ENCODE measurements around the gene WNK4. TPM values are rescaled to one million over a fixed set of nuclear protein-coding genes. Genes with fewer than 3 reads are reported as not detected.

Gene WNK4
- total RNA-seq, 1 experiment from 2014 or later = 11.9 TPM

GRCh38 chr17:42821176-42821575 is 40.8 kb downstream of the WNK4 start:
- BruUV-seq (replicated peaks) = no TSS peak
- intact Hi-C loops (cut with micrococcal nuclease; ENCODE audit: unreplicated experiment) = loop anchor here (5.0 kb wide), 2 partner anchors 99 to 244 kb away; partner anchors contain the start of gene PSMC3IP
- Histone ChIP-seq H3K9me3 (ENCODE audit: insufficient read depth, low read depth) (no peaks in the 10 kb centered on the region), H3K4me3 (no peak overlapping the region), H3K27me3 (ENCODE audit: insufficient read depth, low read depth) (no peaks in the 10 kb centered on the region), H3K36me3 (ENCODE audit: low read depth) (peaks cover 27% of the 10 kb centered on the region), H3K4me2 (no peak overlapping the region), H3F3A (ENCODE audit: insufficient read depth, low read depth) (peaks cover 10% of the 10 kb centered on the region), H3K9me2 (ENCODE audit: insufficient read depth) (no peaks in the 10 kb centered on the region), H3K4me1 (replicated peaks; ENCODE audit: insufficient read depth) (peaks cover 10% of the 10 kb centered on the region), H3K79me2 (ENCODE audit: low read depth) (peaks cover 16% of the 10 kb centered on the region), H2AFZ (no peak overlapping the region), H3K27ac (no peak overlapping the region), H4K20me1 (ENCODE audit: insufficient read depth) (no peaks in the 10 kb centered on the region)
- TF ChIP-seq CTCF (conservative IDR thresholded peaks at IDR 0.05) (no peak), EZH2 (IDR thresholded peaks at IDR 0.05; ENCODE audit: low read depth) (no peak)
- CTCF ChIA-PET = no interaction called here
- POLR2A ChIA-PET (ENCODE audit: unreplicated experiment) = no interaction called here
- no peak for DNase-seq

- CTCF ChIA-PET = no interaction called here
- BruUV-seq (replicated peaks) = no TSS peak
Measured at GRCh38 chr17:42827472-42827871, 47.1 kb downstream of the WNK4 start.

GRCh38 chr17:42830971-42831370 is 50.6 kb downstream of the WNK4 start:
- no peak for TF ChIP-seq EZH2 (IDR thresholded peaks at IDR 0.05; ENCODE audit: low read depth)
- H3F3A ChIP-seq (ENCODE audit: insufficient read depth, low read depth) = peaks cover 7% of the 10 kb centered on the region; the same call in 1 of the 2 replicates
- no peak overlapping the region for H3K4me2 ChIP-seq
- ChIA-PET CTCF (no interaction called here), POLR2A (ENCODE audit: unreplicated experiment) (no interaction called here)
- no TSS peak for BruUV-seq (replicated peaks)
- intact Hi-C loops (cut with micrococcal nuclease; ENCODE audit: unreplicated experiment) = loop anchor here (5.0 kb wide), 1 partner anchor 651 kb away; the partner anchor contains the start of gene DHX8
- H3K79me2 ChIP-seq (ENCODE audit: low read depth) = peaks cover 33% of the 10 kb centered on the region
- no peaks in the 10 kb centered on the region for H3K9me2 ChIP-seq (ENCODE audit: insufficient read depth)
- no peak overlapping the region for H3K27ac ChIP-seq
- H2AFZ ChIP-seq = no peak overlapping the region
- DNase-seq = no peak
- H3K4me3 ChIP-seq = no peak overlapping the region
- 0 out of 2 replicates have a peak, but pooled peaks cover 4% of the 10 kb centered on the region for H3K27me3 ChIP-seq (ENCODE audit: insufficient read depth, low read depth)
- no peaks in the 10 kb centered on the region for H3K9me3 ChIP-seq (ENCODE audit: insufficient read depth, low read depth)
- H3K4me1 ChIP-seq (replicated peaks; ENCODE audit: insufficient read depth) = peaks cover 16% of the 10 kb centered on the region
- H4K20me1 ChIP-seq (ENCODE audit: insufficient read depth) = no peaks in the 10 kb centered on the region
- 0 out of 2 replicates have a peak, but pooled peaks cover 3% of the 10 kb centered on the region for H3K36me3 ChIP-seq (ENCODE audit: low read depth)

More at GRCh38 chr17:42827472-42827871, 47.1 kb downstream of the WNK4 start:
- peaks cover 21% of the 10 kb centered on the region for H3K79me2 ChIP-seq (ENCODE audit: low read depth)
- H3F3A ChIP-seq (ENCODE audit: insufficient read depth, low read depth) = no peaks in the 10 kb centered on the region
- H3K9me3 ChIP-seq (ENCODE audit: insufficient read depth, low read depth) = no peaks in the 10 kb centered on the region
- H4K20me1 ChIP-seq (ENCODE audit: insufficient read depth) = no peaks in the 10 kb centered on the region
- intact Hi-C loops (cut with micrococcal nuclease; ENCODE audit: unreplicated experiment) = no loop called here
- POLR2A ChIA-PET (ENCODE audit: unreplicated experiment) = no interaction called here
- no peak overlapping the region for H3K27ac ChIP-seq
- no peaks in the 10 kb centered on the region for H3K9me2 ChIP-seq (ENCODE audit: insufficient read depth)
- no peak for TF ChIP-seq CTCF (conservative IDR thresholded peaks at IDR 0.05)
- TF ChIP-seq EZH2 (IDR thresholded peaks at IDR 0.05; ENCODE audit: low read depth) = no peak
- no peak overlapping the region for H3K4me2 ChIP-seq
- no peak overlapping the region for H3K4me3 ChIP-seq
- no peak for DNase-seq
- H2AFZ ChIP-seq = no peak overlapping the region
- 0 out of 2 replicates have a peak, but pooled peaks cover 4% of the 10 kb centered on the region for H3K27me3 ChIP-seq (ENCODE audit: insufficient read depth, low read depth)
- peaks cover 17% of the 10 kb centered on the region for H3K4me1 ChIP-seq (replicated peaks; ENCODE audit: insufficient read depth)
- no peaks in the 10 kb centered on the region for H3K36me3 ChIP-seq (ENCODE audit: low read depth)
